Upper lobe of right lung (tissue), 1 donor: ENCODE data around the gene GAST. TPM values are rescaled to one million over a fixed set of nuclear protein-coding genes. Genes with fewer than 3 reads are reported as not detected.
"Not testable (repeated sequence)": the region's sequence is repeated elsewhere in the genome, so short reads cannot be mapped to it uniquely, and the experiment has no call there.

ENCODE experiments used
- ATAC-seq: fragments of 200-7000 bp; cut with Tn5 transposase; one replicate; pipeline ENCODE4 v1.9.1; 2020; ENCODE audit warnings: mild to moderate bottlenecking, moderate library complexity
- DNase-seq: peaks from one replicate; pipeline ENCODE4 v3.0.0-alpha.2; 2020
- H3K27ac ChIP-seq: fragments of 200-600 bp; one replicate; pipeline ENCODE4 v1.8.0; 2022
- H3K27me3 ChIP-seq: fragments of 200-600 bp; one replicate; pipeline ENCODE4 v1.8.0; 2022; ENCODE audit warnings: mild to moderate bottlenecking
- H3K36me3 ChIP-seq: fragments of 200-600 bp; one replicate; pipeline ENCODE4 v1.8.0; 2022
- H3K4me1 ChIP-seq: fragments of 200-600 bp; one replicate; pipeline ENCODE4 v1.8.0; 2022
- H3K4me3 ChIP-seq: fragments of 200-600 bp; one replicate; pipeline ENCODE4 v1.8.0; 2022; ENCODE audit warnings: mild to moderate bottlenecking
- H3K9me3 ChIP-seq: fragments of 200-600 bp; one replicate; pipeline ENCODE4 v1.8.0; 2022
- CTCF ChIP-seq: fragments of 200-600 bp; IDR thresholded peaks from one replicate; pipeline ENCODE4 v1.8.0; 2022; ENCODE audit warnings: antibody characterized with exemption
- intact Hi-C: fragments of 100-400 bp; cut with DNase I; formaldehyde crosslinking; loops from one replicate; pipeline ENCODE4 v1.11.0; 2022
- total RNA-seq: library from RNA; stranded (reverse); fragmentation: NEBNext Ultra II Directional; extraction: Animal tissue kit (Norgen Biotek cat#: 25700); gene quantifications from one replicate; pipeline ENCODE4 v1.2.1, GENCODE V29; 2021
- donor health status: DM: no; HTN: yes; CAD: no; lungs with severe emphysema.

GAST gene
- total RNA-seq, 1 donor from 2014 or later: not detected

- H3K4me3 ChIP-seq: peak overlapping the region; percentile 56
- H3K9me3 ChIP-seq: no peaks in the 10 kb centered on the region
- peak overlapping the region; percentile 86 for H3K27ac ChIP-seq
- intact Hi-C loops: no loop called here
- ATAC-seq (peak; percentile 0), DNase-seq (peak; percentile 70)
- no peaks in the 10 kb centered on the region for H3K36me3 ChIP-seq
- TF ChIP-seq CTCF: peak; percentile 6
- H3K27me3 ChIP-seq: no peaks in the 10 kb centered on the region
- peaks cover 24% of the 10 kb centered on the region for H3K4me1 ChIP-seq
Observed at GRCh38 chr17:41666237-41666641, 45.9 kb upstream of the GAST start.

- intact Hi-C loops: no loop called here
- Histone ChIP-seq H3K36me3 (no peaks in the 10 kb centered on the region), H3K4me1 (peaks cover 24% of the 10 kb centered on the region), H3K27ac (peak overlapping the region; percentile 86), H3K9me3 (no peaks in the 10 kb centered on the region), H3K4me3 (peak overlapping the region; percentile 56), H3K27me3 (no peaks in the 10 kb centered on the region)
- TF ChIP-seq CTCF: peak; percentile 94
- ATAC-seq (peak; percentile 86), DNase-seq (peak; percentile 91)
Observed at GRCh38 chr17:41666708-41667279, 45.3 kb upstream of the GAST start.

- Histone ChIP-seq H3K4me1 (peaks cover 24% of the 10 kb centered on the region), H3K27ac (peak overlapping the region; percentile 86), H3K9me3 (no peaks in the 10 kb centered on the region), H3K36me3 (no peaks in the 10 kb centered on the region), H3K4me3 (peak overlapping the region; percentile 56), H3K27me3 (no peaks in the 10 kb centered on the region)
- ATAC-seq (no peak), DNase-seq (no peak)
- TF ChIP-seq CTCF: no peak
- intact Hi-C loops: no loop called here
Observed at GRCh38 chr17:41667280-41668041, 44.7 kb upstream of the GAST start.

GRCh38 chr17:41672153-41672552 lies 40.0 kb upstream of the GAST start:
- ATAC-seq: no peak
- TF ChIP-seq CTCF: no peak
- no peaks in the 10 kb centered on the region for H3K36me3 ChIP-seq
- intact Hi-C loops: no loop called here
- DNase-seq: no peak
- H3K9me3 ChIP-seq: no peaks in the 10 kb centered on the region
- no peak overlapping the region for H3K4me3 ChIP-seq
- H3K27me3 ChIP-seq: no peaks in the 10 kb centered on the region
- peaks cover 26% of the 10 kb centered on the region for H3K4me1 ChIP-seq
- H3K27ac ChIP-seq: no peak overlapping the region

- ATAC-seq, H3K27me3 ChIP-seq, H3K4me3 ChIP-seq, H3K36me3 ChIP-seq, H3K27ac ChIP-seq, H3K9me3 ChIP-seq, intact Hi-C loops, DNase-seq: not testable (repeated sequence)
- H3K4me1 ChIP-seq: peaks cover 17% of the 10 kb centered on the region
Observed at GRCh38 chr17:41675157-41676057, 36.7 kb upstream of the GAST start.

GRCh38 chr17:41676058-41676419 lies 36.1 kb upstream of the GAST start:
- no peak for DNase-seq
- peaks cover 17% of the 10 kb centered on the region for H3K4me1 ChIP-seq
- H3K27ac ChIP-seq: no peak overlapping the region
- H3K27me3 ChIP-seq: no peaks in the 10 kb centered on the region
- no peak for ATAC-seq
- intact Hi-C loops: no loop called here
- no peaks in the 10 kb centered on the region for H3K9me3 ChIP-seq
- no peak overlapping the region for H3K4me3 ChIP-seq
- TF ChIP-seq CTCF: no peak
- no peaks in the 10 kb centered on the region for H3K36me3 ChIP-seq
